ENCODE measurements around the gene TPSD1. TPM values are rescaled to one million over a fixed set of nuclear protein-coding genes. Genes with fewer than 3 reads are reported as not detected.

TPSD1 gene
- polyA plus RNA-seq, 1 experiment = not detected

- no peak for TF ChIP-seq CTCF (IDR thresholded peaks at IDR 0.05; ENCODE audit: low read depth, low read length)
- peaks cover 15% of the 10 kb centered on the region for H3K27me3 ChIP-seq (ENCODE audit: control insufficient read depth, insufficient read depth, low read length)
- no peak for DNase-seq (ENCODE audit: low read depth, low spot score)
- no peak overlapping the region for H3K4me3 ChIP-seq (ENCODE audit: low read depth, low read length)
- ChIA-PET CTCF (interaction anchor here (1.4 kb wide), 1 partner anchor 9 kb away, joined by 6 read pairs; no protein-coding TSS in a partner anchor), POLR2A (no interaction called here)
- no peak overlapping the region for H3K27ac ChIP-seq (ENCODE audit: low read depth, low read length)
- no peaks in the 10 kb centered on the region; the same call in 1 of the 2 replicates for H3K9me3 ChIP-seq (ENCODE audit: control insufficient read depth, insufficient read depth, low read length)
These were observed 43.4 kb downstream of the TPSD1 start for GRCh38 chr16:1299012-1299867.

- CTCF ChIA-PET = interaction anchor here (0.6 to 1.4 kb wide), 2 partner anchors 9 to 964 kb away, joined by 6 read pairs; no protein-coding TSS in a partner anchor
These were observed 44.0 kb downstream of the TPSD1 start for GRCh38 chr16:1299868-1300203.

GRCh38 chr16:1300664-1301476, 45.0 kb downstream of the TPSD1 start:
- Histone ChIP-seq H3K27ac (ENCODE audit: low read depth, low read length) (no peak overlapping the region), H3K27me3 (ENCODE audit: control insufficient read depth, insufficient read depth, low read length) (peaks cover 12% of the 10 kb centered on the region), H3K4me3 (ENCODE audit: low read depth, low read length) (no peak overlapping the region), H3K9me3 (ENCODE audit: control insufficient read depth, insufficient read depth, low read length) (no peaks in the 10 kb centered on the region; the same call in 1 of the 2 replicates)
- POLR2A ChIA-PET = interaction anchor here (0.6 kb wide), 1 partner anchor 216 kb away, joined by 3 read pairs; no protein-coding TSS in a partner anchor
- CTCF ChIA-PET = interaction anchor here (0.6 to 1.4 kb wide), 2 partner anchors 11 to 55 kb away, joined by 5 to 6 read pairs (median 5); no protein-coding TSS in a partner anchor
- peak; percentile 79 for TF ChIP-seq CTCF (IDR thresholded peaks at IDR 0.05; ENCODE audit: low read depth, low read length)
- DNase-seq (ENCODE audit: low read depth, low spot score) = no peak

More at GRCh38 chr16:1299868-1300203, 44.0 kb downstream of the TPSD1 start:
- Histone ChIP-seq H3K4me3 (ENCODE audit: low read depth, low read length) (no peak overlapping the region), H3K27ac (ENCODE audit: low read depth, low read length) (no peak overlapping the region), H3K27me3 (ENCODE audit: control insufficient read depth, insufficient read depth, low read length) (peaks cover 15% of the 10 kb centered on the region), H3K9me3 (ENCODE audit: control insufficient read depth, insufficient read depth, low read length) (no peaks in the 10 kb centered on the region; the same call in 1 of the 2 replicates)
- no peak for TF ChIP-seq CTCF (IDR thresholded peaks at IDR 0.05; ENCODE audit: low read depth, low read length)
- POLR2A ChIA-PET = no interaction called here
- no peak for DNase-seq (ENCODE audit: low read depth, low spot score)

- POLR2A ChIA-PET = interaction anchor here (0.6 kb wide), 1 partner anchor 215 kb away, joined by 3 read pairs; no protein-coding TSS in a partner anchor
- H3K27ac ChIP-seq (ENCODE audit: low read depth, low read length) = no peak overlapping the region
- no peak overlapping the region for H3K4me3 ChIP-seq (ENCODE audit: low read depth, low read length)
- TF ChIP-seq CTCF (IDR thresholded peaks at IDR 0.05; ENCODE audit: low read depth, low read length) = no peak
- CTCF ChIA-PET = interaction anchor here (0.6 to 0.9 kb wide), 2 partner anchors 11 to 54 kb away, joined by 5 read pairs; no protein-coding TSS in a partner anchor
- DNase-seq (ENCODE audit: low read depth, low spot score) = no peak
- H3K9me3 ChIP-seq (ENCODE audit: control insufficient read depth, insufficient read depth, low read length) = no peaks in the 10 kb centered on the region; the same call in 1 of the 2 replicates
- peaks cover 12% of the 10 kb centered on the region for H3K27me3 ChIP-seq (ENCODE audit: control insufficient read depth, insufficient read depth, low read length)
These were observed 45.7 kb downstream of the TPSD1 start for GRCh38 chr16:1301562-1301961.
